Uterus (tissue), 4 donors: ENCODE results near the gene KIF3C. TPM values are rescaled to one million over a fixed set of nuclear protein-coding genes. Genes with fewer than 3 reads are reported as not detected.

Experiments used
- DNase-seq, 2 donors: peaks; one replicate each; pipeline ENCODE4 v3.0.0-alpha.2; 2019 to 2020
- H3K27ac ChIP-seq, 2 donors: fragments of 200-600 bp; sonication (generic); 1 replicate in 1 of 2; 2 replicates in 1 of 2; pipeline ENCODE4 v1.5.1; 2016 to 2018
- H3K27me3 ChIP-seq, 2 donors: fragments of 200-600 bp; sonication (generic); one replicate each; pipeline ENCODE4 v1.5.1; 2018 to 2019; ENCODE audit warnings: control low read depth in 1 of 2
- H3K36me3 ChIP-seq, 2 donors: fragments of 200-600 bp; sonication (generic); one replicate each; pipeline ENCODE4 v1.5.1; 2019; ENCODE audit warnings: control low read depth in 1 of 2
- H3K4me1 ChIP-seq, 2 donors: fragments of 200-600 bp; sonication (generic); one replicate each; pipeline ENCODE4 v1.5.1; 2018 to 2019; ENCODE audit warnings: control low read depth in 1 of 2
- H3K4me3 ChIP-seq, 2 donors: fragments of 200-600 bp; sonication (generic); 1 replicate in 1 of 2; 2 replicates in 1 of 2; pipeline ENCODE4 v1.5.1; 2018 to 2019; ENCODE audit warnings: mild to moderate bottlenecking in 1 of 2
- H3K9me3 ChIP-seq, 2 donors: fragments of 200-600 bp; sonication (generic); one replicate each; pipeline ENCODE4 v1.5.1; 2019; ENCODE audit warnings: control low read depth in 1 of 2
- CTCF ChIP-seq, 4 experiments: fragments of 200-600 bp in 2 of 4; fragments of 450-650 bp in 2 of 4; sonication (generic) in 2 of 4; IDR thresholded peaks; one replicate each; pipeline ENCODE4 v1.5.1; 2016 to 2019; ENCODE audit warnings: antibody characterized with exemption in 4 of 4, mild to moderate bottlenecking in 2 of 4, moderate library complexity in 1 of 4
- POLR2A ChIP-seq, 2 donors: fragments of 450-650 bp; IDR thresholded peaks; one replicate each; pipeline ENCODE4 v1.6.1; 2016; ENCODE audit warnings: antibody characterized with exemption in 2 of 2, mild to moderate bottlenecking in 1 of 2, moderate library complexity in 1 of 2
- intact Hi-C: fragments of 100-400 bp; cut with DNase I; formaldehyde crosslinking; loops from one replicate; pipeline ENCODE4 v1.15.1; 2023; ENCODE audit warnings: low total_unique reads
- total RNA-seq, 4 donors: library from RNA; depleted of rRNA in 3 of 4; stranded (reverse); fragments of >200 nt in 3 of 4; gene quantifications; one replicate each; pipeline versions ENCODE4 v1.1.0 to v1.2.4, GENCODE V29; 2014 to 2023
- donor health status: DM: yes; HTN: yes; CAD: no.

The KIF3C gene
- total RNA-seq, 4 donors from 2014 or later = 3.5 to 12.6 (median 7.4) TPM

DNA sequence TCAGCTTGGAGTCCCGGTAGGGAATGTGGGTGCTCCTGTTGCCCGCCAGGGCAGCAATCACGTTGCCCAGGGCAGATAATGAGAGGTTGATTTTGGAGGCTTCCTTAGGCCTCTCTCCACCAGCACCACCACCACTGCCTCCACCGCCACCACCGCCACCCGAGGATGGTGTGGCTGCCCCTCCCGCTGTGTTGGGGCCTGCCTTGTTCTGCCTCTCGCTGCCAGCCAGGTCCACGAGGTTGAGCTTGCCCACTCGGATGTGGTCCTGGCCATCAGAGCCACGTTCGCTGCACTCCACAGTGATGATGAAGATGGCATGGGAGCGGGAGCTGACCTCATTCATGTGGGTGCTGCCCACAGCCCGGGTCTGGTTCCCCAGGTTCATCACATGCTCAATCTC, 1.3 kb downstream of the KIF3C start:
- no peaks in the 10 kb centered on the region for H3K36me3 ChIP-seq
- H3K4me3 ChIP-seq = no peak overlapping the region
- DNase-seq = no peak
- H3K4me1 ChIP-seq = peaks cover 0 to 5% of the 10 kb centered on the region in 2 donors
- intact Hi-C loops = loop anchor here (10.0 kb wide), 2 partner anchors 164 to 204 kb away; no protein-coding TSS in a partner anchor
- H3K9me3 ChIP-seq = no peaks in the 10 kb centered on the region
- H3K27me3 ChIP-seq = no peaks in the 10 kb centered on the region
- no peak for TF ChIP-seq POLR2A (IDR thresholded peaks at IDR 0.05)
- TF ChIP-seq CTCF (IDR thresholded peaks at IDR 0.05) = no peak
- H3K27ac ChIP-seq = no peak overlapping the region

GRCh38 chr2:25980076-25980887, 2.0 kb downstream of the KIF3C start:
- Histone ChIP-seq H3K27me3 (no peaks in the 10 kb centered on the region), H3K4me1 (peaks cover 0 to 5% of the 10 kb centered on the region in 2 donors), H3K9me3 (no peaks in the 10 kb centered on the region), H3K27ac (no peak overlapping the region), H3K4me3 (no peak overlapping the region), H3K36me3 (no peaks in the 10 kb centered on the region)
- DNase-seq = no peak
- no peak for TF ChIP-seq POLR2A (IDR thresholded peaks at IDR 0.05)
- intact Hi-C loops = loop anchor here (10.0 kb wide), 2 partner anchors 165 to 205 kb away; no protein-coding TSS in a partner anchor

DNA sequence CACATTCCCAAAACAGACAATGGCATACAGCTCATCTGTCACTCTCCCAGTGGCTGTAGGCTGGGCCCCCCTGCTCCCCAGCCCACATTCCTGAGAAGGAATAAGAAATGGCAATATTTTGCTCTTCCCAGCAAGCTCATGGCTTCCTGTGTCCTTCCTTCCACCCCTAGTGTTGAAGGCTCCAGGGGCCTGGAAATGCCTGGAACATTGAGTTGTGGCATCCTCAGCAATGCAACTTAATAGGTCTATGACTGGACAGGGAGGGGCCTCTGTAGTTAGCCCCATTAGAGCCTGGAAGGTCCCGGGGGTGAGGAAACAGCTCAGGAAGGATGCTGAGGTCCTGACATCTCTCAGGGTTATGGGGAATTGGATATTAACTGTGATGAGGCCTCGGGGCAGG, 3.3 kb downstream of the KIF3C start:
- DNase-seq = no peak
- Histone ChIP-seq H3K4me1 (peaks cover 0 to 5% of the 10 kb centered on the region in 2 donors), H3K27ac (no peak overlapping the region), H3K4me3 (no peak overlapping the region), H3K36me3 (no peaks in the 10 kb centered on the region), H3K9me3 (no peaks in the 10 kb centered on the region), H3K27me3 (no peaks in the 10 kb centered on the region)
- TF ChIP-seq POLR2A (IDR thresholded peaks at IDR 0.05) (no peak), CTCF (IDR thresholded peaks at IDR 0.05) (no peak)
- intact Hi-C loops = no loop called here

DNA sequence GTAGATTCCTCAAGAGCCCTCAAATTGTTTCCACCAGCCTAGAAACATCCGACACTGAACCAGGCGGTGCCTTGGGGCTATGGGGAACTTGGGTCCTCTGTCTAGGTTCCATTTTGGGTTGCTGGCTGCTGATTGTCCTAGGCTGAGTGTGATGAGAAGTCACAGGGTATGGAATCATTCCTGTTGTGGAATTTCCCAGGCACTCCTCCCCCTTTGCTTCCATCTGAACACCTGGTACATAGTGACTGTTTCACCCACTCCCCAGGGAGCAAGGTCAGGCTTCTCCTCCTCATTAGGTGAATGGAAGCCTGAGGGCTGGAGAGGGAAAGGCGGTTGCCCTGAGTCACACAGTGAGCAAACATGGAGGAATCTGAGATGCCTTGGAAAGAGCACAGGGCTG, 4.5 kb downstream of the KIF3C start:
- H3K27me3 ChIP-seq = no peaks in the 10 kb centered on the region
- intact Hi-C loops = no loop called here
- peaks cover 0 to 5% of the 10 kb centered on the region in 2 donors for H3K4me1 ChIP-seq
- no peak overlapping the region for H3K4me3 ChIP-seq
- no peaks in the 10 kb centered on the region for H3K36me3 ChIP-seq
- TF ChIP-seq CTCF (IDR thresholded peaks at IDR 0.05) = no peak
- TF ChIP-seq POLR2A (IDR thresholded peaks at IDR 0.05) = no peak
- H3K9me3 ChIP-seq = no peaks in the 10 kb centered on the region
- no peak overlapping the region for H3K27ac ChIP-seq
- DNase-seq = no peak

- Histone ChIP-seq H3K27ac (no peak overlapping the region), H3K36me3 (no peaks in the 10 kb centered on the region)
Observed at GRCh38 chr2:25976983-25977741, 5.1 kb downstream of the KIF3C start.

More at GRCh38 chr2:25976983-25977741, 5.1 kb downstream of the KIF3C start:
- Histone ChIP-seq H3K4me3 (no peak overlapping the region), H3K27me3 (no peaks in the 10 kb centered on the region), H3K9me3 (no peaks in the 10 kb centered on the region), H3K4me1 (peaks cover 0 to 5% of the 10 kb centered on the region in 2 donors)
- intact Hi-C loops = no loop called here
- no peak for TF ChIP-seq POLR2A (IDR thresholded peaks at IDR 0.05)
- no peak for TF ChIP-seq CTCF (IDR thresholded peaks at IDR 0.05)
- no peak for DNase-seq
